ENCODE measurements around the gene KLHL25.

The KLHL25 gene

GRCh38 chr15:85760531-85761371, 34.0 kb downstream of the KLHL25 start:
- DNase-seq, result no peak

GRCh38 chr15:85760049-85760448, 34.7 kb downstream of the KLHL25 start:
- DNase-seq, result no peak

GRCh38 chr15:85759376-85759775, 35.3 kb downstream of the KLHL25 start:
- DNase-seq, result no peak

GRCh38 chr15:85758655-85758978, 36.1 kb downstream of the KLHL25 start:
- no peak for DNase-seq

- DNase-seq, result no peak
These were observed 36.6 kb downstream of the KLHL25 start for GRCh38 chr15:85757939-85758654.

GRCh38 chr15:85757073-85757938, 37.4 kb downstream of the KLHL25 start:
- no peak for DNase-seq

GRCh38 chr15:85756411-85757072, 38.2 kb downstream of the KLHL25 start:
- DNase-seq, result no peak

- DNase-seq, result no peak
These were observed 38.8 kb downstream of the KLHL25 start for GRCh38 chr15:85755942-85756341.

GRCh38 chr15:85755471-85755870, 39.3 kb downstream of the KLHL25 start:
- no peak for DNase-seq

- no peak for DNase-seq
These were observed 39.7 kb downstream of the KLHL25 start for GRCh38 chr15:85754989-85755388.

- no peak for DNase-seq
These were observed 40.8 kb downstream of the KLHL25 start for GRCh38 chr15:85753791-85754452.

GRCh38 chr15:85753261-85753660, 41.5 kb downstream of the KLHL25 start:
- no peak for DNase-seq

GRCh38 chr15:85752491-85752961, 42.2 kb downstream of the KLHL25 start:
- no peak for DNase-seq

- DNase-seq, result no peak
These were observed 42.6 kb downstream of the KLHL25 start for GRCh38 chr15:85752124-85752475.

GRCh38 chr15:85751291-85752123, 43.2 kb downstream of the KLHL25 start:
- no peak for DNase-seq

GRCh38 chr15:85750319-85751290, 44.1 kb downstream of the KLHL25 start:
- DNase-seq, result no peak

GRCh38 chr15:85749261-85750151, 45.2 kb downstream of the KLHL25 start:
- DNase-seq, result no peak

GRCh38 chr15:85748729-85749128, 46.0 kb downstream of the KLHL25 start:
- no peak for DNase-seq

- DNase-seq, result no peak
These were observed 46.5 kb downstream of the KLHL25 start for GRCh38 chr15:85748176-85748575.

All from NCI-H1436 treated with DMSO at 0.1 percent for 48 hours (cell line).